Measurements from ENCODE around the gene MEF2D. TPM values are rescaled to one million over a fixed set of nuclear protein-coding genes. Genes with fewer than 3 reads are reported as not detected.

MEF2D gene
- total and polyA plus RNA-seq, 2 experiments from 2014 or later: 23.6 to 34.1 TPM

- H3K9ac ChIP-seq: peak overlapping the region; percentile 63; the same call in 1 of the 2 replicates
- H3K36me3 ChIP-seq (ENCODE audit: low read depth): no peaks in the 10 kb centered on the region
- no peaks in the 10 kb centered on the region for H3K9me2 ChIP-seq (ENCODE audit: insufficient read depth)
- H3K4me1 ChIP-seq (ENCODE audit: insufficient read depth): peaks cover 63% of the 10 kb centered on the region
- H3K27ac ChIP-seq: peak overlapping the region; percentile 54
- no peaks in the 10 kb centered on the region for H3K27me3 ChIP-seq (replicated peaks; ENCODE audit: insufficient read depth)
- 93% methylated on average over 6 of the region's 6 CpGs for WGBS, 2 experiments (ENCODE audit: low coverage in 1 of 2, low lambda C conversion rate in 2 of 2, missing lambda C conversion rate in 2 of 2)
- no peak overlapping the region for H2AFZ ChIP-seq
- no peak overlapping the region for H3K4me3 ChIP-seq
- TF ChIP-seq EZH2 (IDR thresholded peaks at IDR 0.05; ENCODE audit: insufficient read depth, poor library complexity, severe bottlenecking): no peak
- no peak for TF ChIP-seq EZH2phosphoT487 (IDR thresholded peaks at IDR 0.05; ENCODE audit: insufficient read depth, low read depth)
- peaks cover 30% of the 10 kb centered on the region for H4K20me1 ChIP-seq (ENCODE audit: insufficient read depth)
- peak; percentile 35 for DNase-seq
- H3K79me2 ChIP-seq (ENCODE audit: insufficient read depth): peaks cover 100% of the 10 kb centered on the region
- no peaks in the 10 kb centered on the region for H3K9me3 ChIP-seq (ENCODE audit: low read depth)
- peak overlapping the region; percentile 61 for H3K4me2 ChIP-seq (ENCODE audit: unreplicated experiment)
- in situ Hi-C loops (cut with MboI): no loop called here
- H3F3A ChIP-seq (ENCODE audit: insufficient read depth): peaks cover 11% of the 10 kb centered on the region; the same call in 1 of the 2 replicates
These were observed 9.2 kb downstream of the MEF2D start for GRCh38 chr1:156491151-156491949.

- Histone ChIP-seq H3K9me2 (ENCODE audit: insufficient read depth) (no peaks in the 10 kb centered on the region), H3K27ac (peak overlapping the region; percentile 54), H3K27me3 (replicated peaks; ENCODE audit: insufficient read depth) (no peaks in the 10 kb centered on the region), H3F3A (ENCODE audit: insufficient read depth) (0 out of 2 replicates have a peak, but pooled peaks cover 12% of the 10 kb centered on the region), H2AFZ (no peak overlapping the region), H3K79me2 (ENCODE audit: insufficient read depth) (peaks cover 100% of the 10 kb centered on the region), H3K9ac (peak overlapping the region; percentile 63), H3K4me3 (peak overlapping the region; percentile 33; the same call in 1 of the 2 replicates), H4K20me1 (ENCODE audit: insufficient read depth) (peaks cover 24% of the 10 kb centered on the region), H3K4me1 (ENCODE audit: insufficient read depth) (peaks cover 56% of the 10 kb centered on the region), H3K9me3 (ENCODE audit: low read depth) (no peaks in the 10 kb centered on the region), H3K36me3 (ENCODE audit: low read depth) (no peaks in the 10 kb centered on the region), H3K4me2 (ENCODE audit: unreplicated experiment) (peak overlapping the region; percentile 61)
- in situ Hi-C loops (cut with MboI): no loop called here
- DNase-seq: peak; percentile 72
- no peak for TF ChIP-seq EZH2phosphoT487 (IDR thresholded peaks at IDR 0.05; ENCODE audit: insufficient read depth, low read depth)
- no peak for TF ChIP-seq EZH2 (IDR thresholded peaks at IDR 0.05; ENCODE audit: insufficient read depth, poor library complexity, severe bottlenecking)
- 12 to 13% methylated on average over 8 to 10 of the region's 10 CpGs for WGBS, 2 experiments (ENCODE audit: low coverage in 1 of 2, low lambda C conversion rate in 2 of 2, missing lambda C conversion rate in 2 of 2)
These were observed 10.1 kb downstream of the MEF2D start for GRCh38 chr1:156490401-156491032.

GRCh38 chr1:156489935-156490293, 10.7 kb downstream of the MEF2D start:
- no peak overlapping the region for H2AFZ ChIP-seq
- peak overlapping the region; percentile 54 for H3K27ac ChIP-seq
- peaks cover 100% of the 10 kb centered on the region for H3K79me2 ChIP-seq (ENCODE audit: insufficient read depth)
- peak overlapping the region; percentile 33; the same call in 1 of the 2 replicates for H3K4me3 ChIP-seq
- in situ Hi-C loops (cut with MboI): no loop called here
- no peaks in the 10 kb centered on the region for H3K36me3 ChIP-seq (ENCODE audit: low read depth)
- peak overlapping the region; percentile 63 for H3K9ac ChIP-seq
- peaks cover 27% of the 10 kb centered on the region for H4K20me1 ChIP-seq (ENCODE audit: insufficient read depth)
- H3F3A ChIP-seq (ENCODE audit: insufficient read depth): 0 out of 2 replicates have a peak, but pooled peaks cover 6% of the 10 kb centered on the region
- H3K9me2 ChIP-seq (ENCODE audit: insufficient read depth): no peaks in the 10 kb centered on the region
- no peak for TF ChIP-seq EZH2 (IDR thresholded peaks at IDR 0.05; ENCODE audit: insufficient read depth, poor library complexity, severe bottlenecking)
- TF ChIP-seq EZH2phosphoT487 (IDR thresholded peaks at IDR 0.05; ENCODE audit: insufficient read depth, low read depth): no peak
- no peaks in the 10 kb centered on the region for H3K27me3 ChIP-seq (replicated peaks; ENCODE audit: insufficient read depth)
- peak overlapping the region; percentile 61 for H3K4me2 ChIP-seq (ENCODE audit: unreplicated experiment)
- H3K4me1 ChIP-seq (ENCODE audit: insufficient read depth): peaks cover 52% of the 10 kb centered on the region
- WGBS, 2 experiments (ENCODE audit: low coverage in 1 of 2, low lambda C conversion rate in 2 of 2, missing lambda C conversion rate in 2 of 2): 26 to 38% methylated on average over 2 to 7 of the region's 7 CpGs
- H3K9me3 ChIP-seq (ENCODE audit: low read depth): no peaks in the 10 kb centered on the region
- DNase-seq: no peak

- peak overlapping the region; percentile 54 for H3K27ac ChIP-seq
These were observed 11.2 kb downstream of the MEF2D start for GRCh38 chr1:156489166-156489934.

More at GRCh38 chr1:156489166-156489934, 11.2 kb downstream of the MEF2D start:
- Histone ChIP-seq H2AFZ (no peak overlapping the region), H3F3A (ENCODE audit: insufficient read depth) (0 out of 2 replicates have a peak, but pooled peaks cover 4% of the 10 kb centered on the region), H3K27me3 (replicated peaks; ENCODE audit: insufficient read depth) (no peaks in the 10 kb centered on the region), H4K20me1 (ENCODE audit: insufficient read depth) (peaks cover 31% of the 10 kb centered on the region), H3K4me2 (ENCODE audit: unreplicated experiment) (peak overlapping the region; percentile 61), H3K4me1 (ENCODE audit: insufficient read depth) (peaks cover 52% of the 10 kb centered on the region), H3K9me2 (ENCODE audit: insufficient read depth) (no peaks in the 10 kb centered on the region), H3K36me3 (ENCODE audit: low read depth) (no peaks in the 10 kb centered on the region), H3K4me3 (0 out of 2 replicates have a peak overlapping the region, but pooled peaks have one; percentile 33), H3K79me2 (ENCODE audit: insufficient read depth) (peaks cover 100% of the 10 kb centered on the region), H3K9me3 (ENCODE audit: low read depth) (no peaks in the 10 kb centered on the region), H3K9ac (peak overlapping the region; percentile 63)
- no peak for TF ChIP-seq EZH2 (IDR thresholded peaks at IDR 0.05; ENCODE audit: insufficient read depth, poor library complexity, severe bottlenecking)
- TF ChIP-seq EZH2phosphoT487 (IDR thresholded peaks at IDR 0.05; ENCODE audit: insufficient read depth, low read depth): no peak
- in situ Hi-C loops (cut with MboI): no loop called here
- peak; percentile 51 for DNase-seq
- 49 to 50% methylated on average over 12 of the region's 12 CpGs for WGBS, 2 experiments (ENCODE audit: low coverage in 1 of 2, low lambda C conversion rate in 2 of 2, missing lambda C conversion rate in 2 of 2)
